GM18508 (cell line): ENCODE data around the gene TAS2R8.

Experiments
- ATAC-seq: cut with Tn5 transposase; IDR thresholded peaks from one replicate; pipeline ENCODE4 v1.9.1; 2021; ENCODE audit warnings: moderate number of reproducible peaks; ENCODE audit not compliant: insufficient read depth, unreplicated experiment

Gene TAS2R8

DNA sequence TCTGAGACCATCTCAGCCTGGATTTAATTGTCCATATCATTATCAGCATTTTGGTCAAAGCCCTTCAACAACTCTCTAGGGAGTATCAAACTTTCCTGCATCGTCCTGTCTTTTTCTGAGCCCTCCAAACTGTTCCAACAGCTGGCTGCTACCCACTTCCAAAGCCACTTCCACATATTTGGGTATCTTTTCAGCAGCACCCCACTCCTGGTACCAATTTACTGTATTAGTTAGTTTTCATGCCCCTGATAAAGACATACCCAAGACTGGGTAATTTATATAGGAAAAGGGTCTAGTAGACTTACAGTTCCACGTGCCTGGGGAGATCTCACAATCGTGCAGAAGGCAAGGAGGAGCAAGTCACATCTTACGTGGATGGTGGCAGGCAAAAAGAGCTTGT, 50.9 kb downstream of the TAS2R8 start:
- ATAC-seq, result no peak
